NT2/D1 (cell line): ENCODE results near the gene ACSF2.

ENCODE experiments used
- SUZ12 ChIP-seq: IDR thresholded peaks from 2 replicates; pipeline ENCODE4 v1.6.1; 2011; ENCODE audit not compliant: insufficient read length, insufficient read depth; ENCODE audit errors: extremely low read depth
- YY1 ChIP-seq: IDR thresholded peaks from 2 replicates; pipeline ENCODE4 v1.6.1; 2011; ENCODE audit not compliant: insufficient read length, insufficient read depth
- ZNF274 ChIP-seq: IDR thresholded peaks from 2 replicates; pipeline ENCODE4 v1.6.1; 2011; ENCODE audit warnings: mild to moderate bottlenecking, low read depth, low read length

GRCh38 chr17:50483266-50483665 lies 57.2 kb downstream of the ACSF2 start:
- TF ChIP-seq YY1 (no peak), ZNF274 (no peak), SUZ12 (no peak)
